Stimulated activated CD8-positive, alpha-beta memory T cell treated with anti-CD3 and anti-CD28 coated beads, Interleukin-4, amount 100 ng/mL, for 24 hours (primary cell): ENCODE data around the gene SH2D5.
"Not testable (repeated sequence)": the region's sequence is repeated elsewhere in the genome, so short reads cannot be mapped to it uniquely, and the experiment has no call there.

Experiments
- DNase-seq: peaks from one replicate; pipeline ENCODE4 v3.0.0-alpha.2; 2020; ENCODE audit warnings: low read depth

SH2D5 gene

GRCh38 chr1:20728371-20729154 lies 3.9 kb downstream of the SH2D5 start:
- no peak for DNase-seq

GRCh38 chr1:20727746-20728316 lies 4.7 kb downstream of the SH2D5 start:
- no peak for DNase-seq

GRCh38 chr1:20726932-20727745 lies 5.4 kb downstream of the SH2D5 start:
- no peak for DNase-seq

GRCh38 chr1:20726118-20726911 lies 6.2 kb downstream of the SH2D5 start:
- no peak for DNase-seq

GRCh38 chr1:20725189-20726117 lies 7.0 kb downstream of the SH2D5 start:
- no peak for DNase-seq

- DNase-seq = no peak
These were observed 7.9 kb downstream of the SH2D5 start for GRCh38 chr1:20724364-20725188.

- no peak for DNase-seq
These were observed 8.8 kb downstream of the SH2D5 start for GRCh38 chr1:20723537-20724363.

GRCh38 chr1:20723159-20723536 lies 9.4 kb downstream of the SH2D5 start:
- DNase-seq = no peak

GRCh38 chr1:20721117-20722061 lies 11.1 kb downstream of the SH2D5 start:
- no peak for DNase-seq

- no peak for DNase-seq
These were observed 11.8 kb downstream of the SH2D5 start for GRCh38 chr1:20720631-20721091.

GRCh38 chr1:20719871-20720620 lies 12.5 kb downstream of the SH2D5 start:
- DNase-seq = no peak

- DNase-seq = no peak
These were observed 13.2 kb downstream of the SH2D5 start for GRCh38 chr1:20719261-20719660.

- not testable (repeated sequence) for DNase-seq
These were observed 14.1 kb downstream of the SH2D5 start for GRCh38 chr1:20718343-20718882.

- peak; percentile 48 for DNase-seq
These were observed 14.8 kb downstream of the SH2D5 start, which contains the start of gene KIF17 for GRCh38 chr1:20717452-20718342. Gene KIF17 (minus strand): TSS chr1:20718007. CDS start chr1:20717706, 301 bp downstream.

- DNase-seq = no peak
These were observed 16.3 kb downstream of the SH2D5 start for GRCh38 chr1:20716232-20716631.

GRCh38 chr1:20715406-20715805 lies 17.1 kb downstream of the SH2D5 start:
- no peak for DNase-seq
